ENCODE data around the gene CACNG5. TPM values are rescaled to one million over a fixed set of nuclear protein-coding genes. Genes with fewer than 3 reads are reported as not detected.

CACNG5 gene
- polyA plus RNA-seq, 1 donor from 2014 or later: not detected

DNA sequence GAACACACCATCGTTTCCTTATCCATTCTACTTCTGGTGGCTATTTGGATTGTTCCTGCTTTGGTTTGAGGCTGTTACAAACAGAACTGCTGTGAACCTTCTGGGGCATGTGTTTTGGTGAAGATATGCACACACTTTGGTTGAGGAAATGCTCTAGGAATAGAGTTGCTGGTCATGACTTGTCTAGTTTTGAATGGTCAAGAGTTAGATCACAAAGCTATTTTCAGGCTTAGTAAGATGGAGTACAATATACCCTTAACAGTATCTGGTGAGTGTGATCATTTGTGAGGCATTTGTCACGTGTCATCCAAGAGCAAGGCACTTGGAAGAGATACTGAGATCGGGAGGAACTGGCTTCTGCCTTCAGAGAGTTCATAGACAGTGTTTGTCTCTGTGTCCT, 47.0 kb upstream of the CACNG5 start:
- no peak overlapping the region for H3K9ac ChIP-seq (ENCODE audit: low read length)
- no peak overlapping the region for H3K27ac ChIP-seq (ENCODE audit: low read length)
- TF ChIP-seq, protein P1, sequence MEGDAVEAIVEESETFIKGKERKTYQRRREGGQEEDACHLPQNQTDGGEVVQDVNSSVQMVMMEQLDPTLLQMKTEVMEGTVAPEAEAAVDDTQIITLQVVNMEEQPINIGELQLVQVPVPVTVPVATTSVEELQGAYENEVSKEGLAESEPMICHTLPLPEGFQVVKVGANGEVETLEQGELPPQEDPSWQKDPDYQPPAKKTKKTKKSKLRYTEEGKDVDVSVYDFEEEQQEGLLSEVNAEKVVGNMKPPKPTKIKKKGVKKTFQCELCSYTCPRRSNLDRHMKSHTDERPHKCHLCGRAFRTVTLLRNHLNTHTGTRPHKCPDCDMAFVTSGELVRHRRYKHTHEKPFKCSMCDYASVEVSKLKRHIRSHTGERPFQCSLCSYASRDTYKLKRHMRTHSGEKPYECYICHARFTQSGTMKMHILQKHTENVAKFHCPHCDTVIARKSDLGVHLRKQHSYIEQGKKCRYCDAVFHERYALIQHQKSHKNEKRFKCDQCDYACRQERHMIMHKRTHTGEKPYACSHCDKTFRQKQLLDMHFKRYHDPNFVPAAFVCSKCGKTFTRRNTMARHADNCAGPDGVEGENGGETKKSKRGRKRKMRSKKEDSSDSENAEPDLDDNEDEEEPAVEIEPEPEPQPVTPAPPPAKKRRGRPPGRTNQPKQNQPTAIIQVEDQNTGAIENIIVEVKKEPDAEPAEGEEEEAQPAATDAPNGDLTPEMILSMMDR (IDR thresholded peaks at IDR 0.05; ENCODE audit: poor library complexity, severe bottlenecking): no peak
- TF ChIP-seq RAD21 (conservative IDR thresholded peaks at IDR 0.05) (no peak), EP300 (conservative IDR thresholded peaks at IDR 0.05; ENCODE audit: poor library complexity, severe bottlenecking) (no peak), TAF1 (IDR thresholded peaks at IDR 0.05; ENCODE audit: low read depth) (no peak), EZH2 (IDR thresholded peaks at IDR 0.05; ENCODE audit: borderline replicate concordance, insufficient read depth, low read length, poor library complexity, severe bottlenecking) (no peak), MXI1 (conservative IDR thresholded peaks at IDR 0.05; ENCODE audit: poor library complexity, severe bottlenecking) (no peak), POLR2AphosphoS5 (IDR thresholded peaks at IDR 0.05) (no peak), SMC3 (conservative IDR thresholded peaks at IDR 0.05; ENCODE audit: poor library complexity) (no peak)
- TF ChIP-seq, protein P2, sequence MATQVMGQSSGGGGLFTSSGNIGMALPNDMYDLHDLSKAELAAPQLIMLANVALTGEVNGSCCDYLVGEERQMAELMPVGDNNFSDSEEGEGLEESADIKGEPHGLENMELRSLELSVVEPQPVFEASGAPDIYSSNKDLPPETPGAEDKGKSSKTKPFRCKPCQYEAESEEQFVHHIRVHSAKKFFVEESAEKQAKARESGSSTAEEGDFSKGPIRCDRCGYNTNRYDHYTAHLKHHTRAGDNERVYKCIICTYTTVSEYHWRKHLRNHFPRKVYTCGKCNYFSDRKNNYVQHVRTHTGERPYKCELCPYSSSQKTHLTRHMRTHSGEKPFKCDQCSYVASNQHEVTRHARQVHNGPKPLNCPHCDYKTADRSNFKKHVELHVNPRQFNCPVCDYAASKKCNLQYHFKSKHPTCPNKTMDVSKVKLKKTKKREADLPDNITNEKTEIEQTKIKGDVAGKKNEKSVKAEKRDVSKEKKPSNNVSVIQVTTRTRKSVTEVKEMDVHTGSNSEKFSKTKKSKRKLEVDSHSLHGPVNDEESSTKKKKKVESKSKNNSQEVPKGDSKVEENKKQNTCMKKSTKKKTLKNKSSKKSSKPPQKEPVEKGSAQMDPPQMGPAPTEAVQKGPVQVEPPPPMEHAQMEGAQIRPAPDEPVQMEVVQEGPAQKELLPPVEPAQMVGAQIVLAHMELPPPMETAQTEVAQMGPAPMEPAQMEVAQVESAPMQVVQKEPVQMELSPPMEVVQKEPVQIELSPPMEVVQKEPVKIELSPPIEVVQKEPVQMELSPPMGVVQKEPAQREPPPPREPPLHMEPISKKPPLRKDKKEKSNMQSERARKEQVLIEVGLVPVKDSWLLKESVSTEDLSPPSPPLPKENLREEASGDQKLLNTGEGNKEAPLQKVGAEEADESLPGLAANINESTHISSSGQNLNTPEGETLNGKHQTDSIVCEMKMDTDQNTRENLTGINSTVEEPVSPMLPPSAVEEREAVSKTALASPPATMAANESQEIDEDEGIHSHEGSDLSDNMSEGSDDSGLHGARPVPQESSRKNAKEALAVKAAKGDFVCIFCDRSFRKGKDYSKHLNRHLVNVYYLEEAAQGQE (IDR thresholded peaks at IDR 0.05; ENCODE audit: borderline replicate concordance): no peak
- H2AFZ ChIP-seq (ENCODE audit: low read depth, low read length): no peak overlapping the region
- no peaks in the 10 kb centered on the region for H3F3A ChIP-seq (ENCODE audit: insufficient read depth, low read length, poor library complexity, severe bottlenecking)
- no peaks in the 10 kb centered on the region for H3K9me3 ChIP-seq (ENCODE audit: low read length)
- no peak overlapping the region for H3K4me2 ChIP-seq (ENCODE audit: low read length)
- H3K9me2 ChIP-seq (ENCODE audit: insufficient read depth, low read length): no peaks in the 10 kb centered on the region
- H3K27me3 ChIP-seq (ENCODE audit: insufficient read depth, low read depth, low read length): no peaks in the 10 kb centered on the region
- H3K4me3 ChIP-seq (ENCODE audit: low read length): no peak overlapping the region
- no peaks in the 10 kb centered on the region for H4K20me1 ChIP-seq (ENCODE audit: insufficient read depth)
- no peaks in the 10 kb centered on the region for H3K36me3 ChIP-seq (ENCODE audit: insufficient read depth, low read length)
- no peaks in the 10 kb centered on the region for H3K79me2 ChIP-seq (replicated peaks; ENCODE audit: insufficient read depth, low read length)

DNA sequence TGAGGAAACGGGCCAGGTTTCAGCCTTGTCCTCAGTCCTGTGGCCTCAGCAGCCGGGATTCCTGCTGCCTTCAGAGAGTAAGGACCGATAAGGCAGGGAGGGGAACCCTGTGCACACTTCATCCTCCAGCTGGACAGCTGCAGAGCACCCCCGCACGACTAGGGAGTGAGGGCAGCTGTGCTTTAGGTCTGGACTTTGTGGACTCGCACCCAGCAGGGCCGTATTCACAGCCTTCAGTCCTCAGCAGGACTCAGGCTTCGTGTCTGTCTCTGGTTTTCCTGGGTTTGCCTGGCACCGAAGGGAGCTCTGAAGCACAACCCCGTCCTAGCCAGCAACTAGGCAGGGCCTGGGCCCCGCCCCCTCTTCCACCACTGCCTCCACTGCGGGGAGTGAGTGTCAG, 45.8 kb upstream of the CACNG5 start:
- Histone ChIP-seq H3K36me3 (ENCODE audit: insufficient read depth, low read length) (no peaks in the 10 kb centered on the region), H3K4me3 (ENCODE audit: low read length) (no peak overlapping the region), H3F3A (ENCODE audit: insufficient read depth, low read length, poor library complexity, severe bottlenecking) (no peaks in the 10 kb centered on the region), H2AFZ (ENCODE audit: low read depth, low read length) (no peak overlapping the region), H3K27ac (ENCODE audit: low read length) (no peak overlapping the region), H4K20me1 (ENCODE audit: insufficient read depth) (no peaks in the 10 kb centered on the region), H3K9me3 (ENCODE audit: low read length) (no peaks in the 10 kb centered on the region), H3K9me2 (ENCODE audit: insufficient read depth, low read length) (no peaks in the 10 kb centered on the region), H3K4me2 (ENCODE audit: low read length) (no peak overlapping the region), H3K79me2 (replicated peaks; ENCODE audit: insufficient read depth, low read length) (no peaks in the 10 kb centered on the region), H3K9ac (ENCODE audit: low read length) (no peak overlapping the region), H3K27me3 (ENCODE audit: insufficient read depth, low read depth, low read length) (no peaks in the 10 kb centered on the region)
- TF ChIP-seq, protein P1 (IDR thresholded peaks at IDR 0.05; ENCODE audit: poor library complexity, severe bottlenecking): no peak
- no peak for TF ChIP-seq TAF1 (IDR thresholded peaks at IDR 0.05; ENCODE audit: low read depth)
- no peak for TF ChIP-seq RAD21 (conservative IDR thresholded peaks at IDR 0.05)

Measured in neural cell (in vitro differentiated cells).